Measurements from ENCODE around the gene B4GALNT4. TPM values are rescaled to one million over a fixed set of nuclear protein-coding genes. Genes with fewer than 3 reads are reported as not detected.

The B4GALNT4 gene
- total RNA-seq, 1 donor from 2014 or later = 201 TPM

DNA sequence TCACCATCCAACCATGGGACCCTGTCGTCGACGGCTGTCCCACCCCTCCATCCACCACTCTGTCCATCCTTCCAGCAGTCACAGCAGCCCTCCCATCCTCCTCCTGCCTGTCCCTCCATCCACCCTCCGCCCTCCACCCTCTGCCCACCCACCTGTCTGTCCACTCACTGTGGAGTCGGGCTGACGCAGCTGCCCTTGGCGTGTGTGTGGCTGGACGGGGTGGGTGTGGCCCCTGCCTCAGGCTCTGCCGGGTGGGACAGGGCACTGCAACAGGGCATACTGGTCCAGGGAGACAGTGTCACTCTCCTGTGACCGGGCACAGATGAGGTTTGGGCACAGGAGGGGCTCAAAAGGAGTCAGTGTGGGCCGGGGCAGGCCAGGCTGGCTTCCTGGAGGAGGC is 26.6 kb downstream of the B4GALNT4 start:
- Mint-ChIP-seq H3K27me3 (ENCODE audit: low read depth) (peaks cover 3% of the 10 kb centered on the region), H3K4me1 (no peaks in the 10 kb centered on the region), H3K36me3 (ENCODE audit: low read depth) (no peaks in the 10 kb centered on the region), H3K27ac (ENCODE audit: unreplicated experiment) (no peak overlapping the region), H3K9me3 (peaks cover 2% of the 10 kb centered on the region), H3K4me3 (no peak overlapping the region)
- no peak for DNase-seq (ENCODE audit: low read depth, low spot score)
- TF ChIP-seq, protein P1, sequence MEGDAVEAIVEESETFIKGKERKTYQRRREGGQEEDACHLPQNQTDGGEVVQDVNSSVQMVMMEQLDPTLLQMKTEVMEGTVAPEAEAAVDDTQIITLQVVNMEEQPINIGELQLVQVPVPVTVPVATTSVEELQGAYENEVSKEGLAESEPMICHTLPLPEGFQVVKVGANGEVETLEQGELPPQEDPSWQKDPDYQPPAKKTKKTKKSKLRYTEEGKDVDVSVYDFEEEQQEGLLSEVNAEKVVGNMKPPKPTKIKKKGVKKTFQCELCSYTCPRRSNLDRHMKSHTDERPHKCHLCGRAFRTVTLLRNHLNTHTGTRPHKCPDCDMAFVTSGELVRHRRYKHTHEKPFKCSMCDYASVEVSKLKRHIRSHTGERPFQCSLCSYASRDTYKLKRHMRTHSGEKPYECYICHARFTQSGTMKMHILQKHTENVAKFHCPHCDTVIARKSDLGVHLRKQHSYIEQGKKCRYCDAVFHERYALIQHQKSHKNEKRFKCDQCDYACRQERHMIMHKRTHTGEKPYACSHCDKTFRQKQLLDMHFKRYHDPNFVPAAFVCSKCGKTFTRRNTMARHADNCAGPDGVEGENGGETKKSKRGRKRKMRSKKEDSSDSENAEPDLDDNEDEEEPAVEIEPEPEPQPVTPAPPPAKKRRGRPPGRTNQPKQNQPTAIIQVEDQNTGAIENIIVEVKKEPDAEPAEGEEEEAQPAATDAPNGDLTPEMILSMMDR (conservative IDR thresholded peaks at IDR 0.05) = no peak

DNA sequence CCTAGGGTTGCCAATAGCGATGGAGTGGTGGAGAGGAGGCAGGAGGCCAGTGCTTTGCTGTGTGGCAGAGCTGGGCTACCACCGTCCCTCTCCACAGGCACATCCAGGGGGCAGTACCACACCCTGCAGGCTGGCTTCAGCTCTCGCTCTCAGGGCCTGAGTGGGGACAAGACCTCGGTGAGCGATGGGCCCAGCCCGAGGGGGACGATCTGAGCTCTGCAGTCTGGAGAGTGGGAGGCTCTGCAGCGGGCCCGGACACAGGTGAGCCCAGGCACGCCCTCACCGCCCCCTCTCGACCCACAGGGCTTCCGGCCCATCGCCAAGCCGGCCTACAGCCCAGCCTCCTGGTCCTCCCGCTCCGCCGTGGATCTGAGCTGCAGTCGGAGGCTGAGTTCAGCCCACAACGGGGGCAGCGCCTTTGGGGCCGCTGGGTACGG is 27.2 kb downstream of the B4GALNT4 start:
- TF ChIP-seq, protein P1 (conservative IDR thresholded peaks at IDR 0.05) = no peak
- no peak for DNase-seq (ENCODE audit: low read depth, low spot score)
- no peaks in the 10 kb centered on the region for H3K36me3 Mint-ChIP-seq (ENCODE audit: low read depth)
- no peak overlapping the region for H3K4me3 Mint-ChIP-seq
- no peaks in the 10 kb centered on the region for H3K4me1 Mint-ChIP-seq
- peaks cover 2% of the 10 kb centered on the region for H3K9me3 Mint-ChIP-seq
- peaks cover 3% of the 10 kb centered on the region for H3K27me3 Mint-ChIP-seq (ENCODE audit: low read depth)
- H3K27ac Mint-ChIP-seq (ENCODE audit: unreplicated experiment) = no peak overlapping the region

DNA sequence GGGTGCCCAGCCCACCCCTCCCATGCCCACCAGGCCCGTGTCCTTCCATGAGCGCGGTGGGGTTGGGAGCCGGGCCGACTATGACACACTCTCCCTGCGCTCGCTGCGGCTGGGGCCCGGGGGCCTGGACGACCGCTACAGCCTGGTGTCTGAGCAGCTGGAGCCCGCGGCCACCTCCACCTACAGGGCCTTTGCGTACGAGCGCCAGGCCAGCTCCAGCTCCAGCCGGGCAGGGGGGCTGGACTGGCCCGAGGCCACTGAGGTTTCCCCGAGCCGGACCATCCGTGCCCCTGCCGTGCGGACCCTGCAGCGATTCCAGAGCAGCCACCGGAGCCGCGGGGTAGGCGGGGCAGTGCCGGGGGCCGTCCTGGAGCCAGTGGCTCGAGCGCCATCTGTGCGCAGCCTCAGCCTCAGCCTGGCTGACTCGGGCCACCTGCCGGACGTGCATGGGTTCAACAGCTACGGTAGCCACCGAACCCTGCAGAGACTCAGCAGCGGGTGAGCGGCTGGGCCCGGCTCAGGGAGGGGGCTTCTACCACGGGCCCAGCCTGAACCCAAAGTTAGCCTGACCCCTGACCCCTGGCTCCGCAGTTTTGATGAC is 27.7 kb downstream of the B4GALNT4 start:
- Mint-ChIP-seq H3K27ac (ENCODE audit: unreplicated experiment) (no peak overlapping the region), H3K27me3 (ENCODE audit: low read depth) (peaks cover 3% of the 10 kb centered on the region), H3K36me3 (ENCODE audit: low read depth) (no peaks in the 10 kb centered on the region), H3K4me3 (no peak overlapping the region), H3K9me3 (peaks cover 2% of the 10 kb centered on the region), H3K4me1 (no peaks in the 10 kb centered on the region)
- TF ChIP-seq, protein P1 (conservative IDR thresholded peaks at IDR 0.05) = no peak
- no peak for DNase-seq (ENCODE audit: low read depth, low spot score)

DNA sequence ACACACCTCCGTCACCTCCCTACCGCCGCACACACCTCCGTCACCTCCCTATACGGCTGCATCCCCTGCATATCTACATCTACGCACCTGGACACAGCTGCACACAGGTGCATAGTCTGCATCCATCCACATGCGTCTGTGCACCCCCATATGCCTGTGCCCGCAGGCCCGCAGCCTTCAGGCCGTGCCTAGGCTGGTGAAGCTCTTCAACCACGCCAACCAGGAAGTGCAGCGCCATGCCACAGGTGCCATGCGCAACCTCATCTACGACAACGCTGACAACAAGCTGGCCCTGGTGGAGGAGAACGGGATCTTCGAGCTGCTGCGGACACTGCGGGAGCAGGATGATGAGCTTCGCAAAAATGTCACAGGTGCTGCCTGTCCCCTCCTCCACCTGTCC is 29.5 kb downstream of the B4GALNT4 start:
- peaks cover 3% of the 10 kb centered on the region for H3K27me3 Mint-ChIP-seq (ENCODE audit: low read depth)

DNA sequence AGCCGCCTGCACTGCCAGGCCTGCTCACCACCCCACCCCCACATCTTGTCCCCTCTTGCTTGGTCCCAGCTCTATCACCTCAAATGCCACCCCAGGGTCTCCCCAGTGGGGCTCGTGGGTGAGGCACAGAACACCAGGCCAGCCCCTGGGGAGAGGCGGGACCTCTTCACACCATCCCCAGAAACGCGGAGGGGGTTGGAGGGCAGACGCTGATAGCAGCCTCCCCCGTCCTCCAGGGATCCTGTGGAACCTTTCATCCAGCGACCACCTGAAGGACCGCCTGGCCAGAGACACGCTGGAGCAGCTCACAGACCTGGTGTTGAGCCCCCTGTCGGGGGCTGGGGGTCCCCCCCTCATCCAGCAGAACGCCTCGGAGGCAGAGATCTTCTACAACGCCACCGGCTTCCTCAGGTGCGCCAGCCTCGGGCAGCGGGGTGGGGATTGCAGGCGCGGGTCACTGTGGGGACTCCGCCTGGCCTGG is 30.5 kb downstream of the B4GALNT4 start:
- H3K36me3 Mint-ChIP-seq (ENCODE audit: low read depth) = no peaks in the 10 kb centered on the region
- H3K4me3 Mint-ChIP-seq = peak overlapping the region; percentile 56

More for the DNA sequence above, 29.5 kb downstream of the B4GALNT4 start:
- H3K4me1 Mint-ChIP-seq = no peaks in the 10 kb centered on the region
- peaks cover 2% of the 10 kb centered on the region for H3K9me3 Mint-ChIP-seq
- peak overlapping the region; percentile 84 for H3K4me3 Mint-ChIP-seq
- TF ChIP-seq, protein P1 (conservative IDR thresholded peaks at IDR 0.05) = no peak
- H3K36me3 Mint-ChIP-seq (ENCODE audit: low read depth) = no peaks in the 10 kb centered on the region
- DNase-seq (ENCODE audit: low read depth, low spot score) = no peak
- no peak overlapping the region for H3K27ac Mint-ChIP-seq (ENCODE audit: unreplicated experiment)

More for the DNA sequence above, 30.5 kb downstream of the B4GALNT4 start:
- H3K27me3 Mint-ChIP-seq (ENCODE audit: low read depth) = peaks cover 3% of the 10 kb centered on the region
- DNase-seq (ENCODE audit: low read depth, low spot score) = no peak
- no peaks in the 10 kb centered on the region for H3K4me1 Mint-ChIP-seq
- H3K27ac Mint-ChIP-seq (ENCODE audit: unreplicated experiment) = no peak overlapping the region
- H3K9me3 Mint-ChIP-seq = peaks cover 2% of the 10 kb centered on the region
- TF ChIP-seq, protein P1 (conservative IDR thresholded peaks at IDR 0.05) = no peak

Data from neural crest cell (in vitro differentiated cells).